WTC11 (cell line): ENCODE data around the gene TMPRSS5.

Experiments used
- CREB1 ChIP-seq: sonication (generic); formaldehyde crosslinking; IDR thresholded peaks from 2 replicates; pipeline ENCODE4 v1.8.0; 2023; ENCODE audit warnings: mild to moderate bottlenecking, missing genetic modification reagents
- ELF4 ChIP-seq: sonication (generic); formaldehyde crosslinking; IDR thresholded peaks from 2 replicates; pipeline ENCODE4 v1.8.1; 2022; ENCODE audit warnings: low read depth, mild to moderate bottlenecking, moderate library complexity, missing genetic modification reagents
- ETV6 ChIP-seq: sonication (generic); formaldehyde crosslinking; IDR thresholded peaks from 2 replicates; pipeline ENCODE4 v1.8.1; 2022; ENCODE audit warnings: mild to moderate bottlenecking, missing genetic modification reagents
- GABPB1 ChIP-seq: sonication (generic); formaldehyde crosslinking; IDR thresholded peaks from 2 replicates; pipeline ENCODE4 v1.8.1; 2023; ENCODE audit warnings: mild to moderate bottlenecking, missing genetic modification reagents
- JUN ChIP-seq: sonication (generic); formaldehyde crosslinking; IDR thresholded peaks from 2 replicates; pipeline ENCODE4 v1.8.0; 2023; ENCODE audit warnings: mild to moderate bottlenecking, missing genetic modification reagents
- NFYB ChIP-seq: sonication (generic); formaldehyde crosslinking; conservative IDR thresholded peaks from 2 replicates; pipeline ENCODE4 v1.8.0; 2022; ENCODE audit warnings: low read depth, missing genetic modification reagents
- SP1 ChIP-seq: sonication (generic); formaldehyde crosslinking; conservative IDR thresholded peaks from 2 replicates; pipeline ENCODE4 v1.8.1; 2022; ENCODE audit warnings: missing genetic modification reagents
- USF2 ChIP-seq: sonication (generic); formaldehyde crosslinking; IDR thresholded peaks from 2 replicates; pipeline ENCODE4 v1.8.1; 2023; ENCODE audit warnings: mild to moderate bottlenecking, missing genetic modification reagents, moderate library complexity
- ZBTB21 ChIP-seq: sonication (generic); formaldehyde crosslinking; IDR thresholded peaks from 2 replicates; pipeline ENCODE4 v1.8.1; 2023; ENCODE audit warnings: mild to moderate bottlenecking, missing genetic modification reagents, borderline replicate concordance
- ZBTB43 ChIP-seq: sonication (generic); formaldehyde crosslinking; IDR thresholded peaks from 2 replicates; pipeline ENCODE4 v1.8.1; 2023; ENCODE audit warnings: mild to moderate bottlenecking, missing genetic modification reagents
- TF ChIP-seq, protein P1 (sequence below): fragments of 200-600 bp; IDR thresholded peaks from 2 replicates; pipeline ENCODE4 v1.8.0; 2022; ENCODE audit warnings: antibody characterized with exemption
- TF ChIP-seq, protein P2 (sequence below): sonication (generic); formaldehyde crosslinking; conservative IDR thresholded peaks from 2 replicates; pipeline ENCODE4 v1.8.1; 2022; ENCODE audit warnings: mild to moderate bottlenecking, missing genetic modification reagents
- TF ChIP-seq, protein P3 (sequence below): sonication (generic); formaldehyde crosslinking; IDR thresholded peaks from 2 replicates; pipeline ENCODE4 v1.8.1; 2022; ENCODE audit warnings: mild to moderate bottlenecking, moderate library complexity, missing genetic modification reagents
- TF ChIP-seq, protein P4 (sequence below): sonication (generic); formaldehyde crosslinking; IDR thresholded peaks from 2 replicates; pipeline ENCODE4 v1.8.1; 2023; ENCODE audit warnings: mild to moderate bottlenecking, missing genetic modification reagents

DNA sequence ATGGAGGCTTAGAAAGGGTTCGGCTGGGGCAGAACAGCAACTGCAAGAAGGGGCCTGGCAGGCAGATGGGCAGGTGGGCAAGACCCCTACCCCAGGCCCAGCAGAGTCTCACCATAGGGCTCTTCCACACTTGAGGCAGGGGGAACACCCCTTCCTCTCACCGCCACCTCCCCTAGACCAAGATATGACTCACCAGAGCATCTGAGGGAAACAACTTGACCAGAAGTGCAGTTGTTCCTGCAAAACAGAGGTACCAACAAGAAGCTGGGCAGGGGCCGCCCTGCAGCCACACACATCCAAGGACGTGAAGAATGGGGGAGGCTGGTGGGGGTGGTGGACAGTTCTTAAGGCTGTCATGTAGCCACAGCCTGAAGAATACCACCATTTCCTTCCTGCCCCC lies 10.9 kb downstream of the TMPRSS5 start:
- TF ChIP-seq, protein P1, sequence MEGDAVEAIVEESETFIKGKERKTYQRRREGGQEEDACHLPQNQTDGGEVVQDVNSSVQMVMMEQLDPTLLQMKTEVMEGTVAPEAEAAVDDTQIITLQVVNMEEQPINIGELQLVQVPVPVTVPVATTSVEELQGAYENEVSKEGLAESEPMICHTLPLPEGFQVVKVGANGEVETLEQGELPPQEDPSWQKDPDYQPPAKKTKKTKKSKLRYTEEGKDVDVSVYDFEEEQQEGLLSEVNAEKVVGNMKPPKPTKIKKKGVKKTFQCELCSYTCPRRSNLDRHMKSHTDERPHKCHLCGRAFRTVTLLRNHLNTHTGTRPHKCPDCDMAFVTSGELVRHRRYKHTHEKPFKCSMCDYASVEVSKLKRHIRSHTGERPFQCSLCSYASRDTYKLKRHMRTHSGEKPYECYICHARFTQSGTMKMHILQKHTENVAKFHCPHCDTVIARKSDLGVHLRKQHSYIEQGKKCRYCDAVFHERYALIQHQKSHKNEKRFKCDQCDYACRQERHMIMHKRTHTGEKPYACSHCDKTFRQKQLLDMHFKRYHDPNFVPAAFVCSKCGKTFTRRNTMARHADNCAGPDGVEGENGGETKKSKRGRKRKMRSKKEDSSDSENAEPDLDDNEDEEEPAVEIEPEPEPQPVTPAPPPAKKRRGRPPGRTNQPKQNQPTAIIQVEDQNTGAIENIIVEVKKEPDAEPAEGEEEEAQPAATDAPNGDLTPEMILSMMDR, result no peak
- TF ChIP-seq CREB1 (CRISPR knock-in tag) (no peak), NFYB (no peak), SP1 (no peak), USF2 (CRISPR knock-in tag) (no peak), GABPB1 (CRISPR knock-in tag) (no peak), ELF4 (no peak), JUN (CRISPR knock-in tag) (no peak), ZBTB43 (CRISPR knock-in tag) (no peak), ETV6 (no peak), ZBTB21 (CRISPR knock-in tag) (no peak)
- TF ChIP-seq, protein P2, sequence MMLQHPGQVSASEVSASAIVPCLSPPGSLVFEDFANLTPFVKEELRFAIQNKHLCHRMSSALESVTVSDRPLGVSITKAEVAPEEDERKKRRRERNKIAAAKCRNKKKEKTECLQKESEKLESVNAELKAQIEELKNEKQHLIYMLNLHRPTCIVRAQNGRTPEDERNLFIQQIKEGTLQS, result no peak
- TF ChIP-seq, protein P3, sequence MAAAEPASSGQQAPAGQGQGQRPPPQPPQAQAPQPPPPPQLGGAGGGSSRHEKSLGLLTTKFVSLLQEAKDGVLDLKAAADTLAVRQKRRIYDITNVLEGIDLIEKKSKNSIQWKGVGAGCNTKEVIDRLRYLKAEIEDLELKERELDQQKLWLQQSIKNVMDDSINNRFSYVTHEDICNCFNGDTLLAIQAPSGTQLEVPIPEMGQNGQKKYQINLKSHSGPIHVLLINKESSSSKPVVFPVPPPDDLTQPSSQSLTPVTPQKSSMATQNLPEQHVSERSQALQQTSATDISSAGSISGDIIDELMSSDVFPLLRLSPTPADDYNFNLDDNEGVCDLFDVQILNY (CRISPR knock-in tag), result no peak
- TF ChIP-seq, protein P4, sequence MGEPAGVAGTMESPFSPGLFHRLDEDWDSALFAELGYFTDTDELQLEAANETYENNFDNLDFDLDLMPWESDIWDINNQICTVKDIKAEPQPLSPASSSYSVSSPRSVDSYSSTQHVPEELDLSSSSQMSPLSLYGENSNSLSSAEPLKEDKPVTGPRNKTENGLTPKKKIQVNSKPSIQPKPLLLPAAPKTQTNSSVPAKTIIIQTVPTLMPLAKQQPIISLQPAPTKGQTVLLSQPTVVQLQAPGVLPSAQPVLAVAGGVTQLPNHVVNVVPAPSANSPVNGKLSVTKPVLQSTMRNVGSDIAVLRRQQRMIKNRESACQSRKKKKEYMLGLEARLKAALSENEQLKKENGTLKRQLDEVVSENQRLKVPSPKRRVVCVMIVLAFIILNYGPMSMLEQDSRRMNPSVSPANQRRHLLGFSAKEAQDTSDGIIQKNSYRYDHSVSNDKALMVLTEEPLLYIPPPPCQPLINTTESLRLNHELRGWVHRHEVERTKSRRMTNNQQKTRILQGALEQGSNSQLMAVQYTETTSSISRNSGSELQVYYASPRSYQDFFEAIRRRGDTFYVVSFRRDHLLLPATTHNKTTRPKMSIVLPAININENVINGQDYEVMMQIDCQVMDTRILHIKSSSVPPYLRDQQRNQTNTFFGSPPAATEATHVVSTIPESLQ (CRISPR knock-in tag), result no peak
